ENCODE results near the gene QSOX2. TPM values are rescaled to one million over a fixed set of nuclear protein-coding genes. Genes with fewer than 3 reads are reported as not detected.

Gene QSOX2
- total RNA-seq, 3 donors from 2014 or later (not counting 1 experiment from before 2014, with no cell fraction given), result 10.8 to 16.7 (median 16.6) TPM

GRCh38 chr9:136160995-136161610 lies 84.5 kb downstream of the QSOX2 start:
- H3K27ac ChIP-seq (ENCODE audit: low read length), result no peak overlapping the region
- intact Hi-C loops (cut with micrococcal nuclease), result no loop called here
- Mint-ChIP-seq H3K9me3 (no peaks in the 10 kb centered on the region), H3K4me1 (no peaks in the 10 kb centered on the region), H3K27ac (no peak overlapping the region), H3K27me3 (ENCODE audit: low read depth in 2 of 2) (peaks cover 0 to 6% of the 10 kb centered on the region in 2 donors), H3K36me3 (no peaks in the 10 kb centered on the region), H3K4me3 (no peak overlapping the region)
- no peaks in the 10 kb centered on the region for H3K9me3 ChIP-seq (ENCODE audit: control insufficient read depth, insufficient read depth, low read length)
- no peaks in the 10 kb centered on the region for H3K27me3 ChIP-seq (ENCODE audit: control insufficient read depth, insufficient read depth, low read length)
- no peaks in the 10 kb centered on the region for H3K36me3 ChIP-seq (ENCODE audit: control insufficient read depth, insufficient read depth, low read length)
- TF ChIP-seq CTCF (IDR thresholded peaks at IDR 0.05), result no peak
- H3K4me3 ChIP-seq (ENCODE audit: low read length), result no peak overlapping the region
- ATAC-seq, result no peak
- 76% methylated on average over 10 of the region's 10 CpGs for WGBS (ENCODE audit: insufficient coverage)
- no peaks in the 10 kb centered on the region for H3K4me1 ChIP-seq (ENCODE audit: control insufficient read depth, insufficient read depth, low read length)
- no peak for DNase-seq

DNA sequence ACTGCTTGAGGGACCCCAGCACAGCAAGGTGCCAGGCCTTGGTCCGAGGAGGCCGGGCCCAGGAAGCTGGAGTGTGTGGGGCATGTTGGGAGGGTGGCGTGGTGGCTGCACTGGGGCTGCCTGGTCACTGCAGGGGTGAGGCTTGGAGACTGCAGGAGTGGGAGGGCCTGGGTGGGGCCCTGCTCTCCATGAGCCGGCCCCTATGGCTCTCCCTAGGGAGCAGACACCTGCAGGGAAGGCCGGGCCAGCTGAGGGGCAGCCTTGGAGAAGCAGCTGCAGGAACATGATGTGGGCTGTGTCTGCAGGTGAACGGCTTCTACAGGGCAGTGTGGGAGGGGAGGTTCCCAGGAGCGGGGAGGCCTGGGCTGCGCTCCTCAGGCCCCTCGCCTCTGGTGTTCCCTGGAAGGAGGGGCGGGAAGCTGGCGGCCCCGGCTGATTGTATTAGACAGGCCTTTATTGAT lies 85.2 kb downstream of the QSOX2 start:
- no peak overlapping the region for H3K4me3 Mint-ChIP-seq
- Histone ChIP-seq H3K27ac (ENCODE audit: low read length) (no peak overlapping the region), H3K36me3 (ENCODE audit: control insufficient read depth, insufficient read depth, low read length) (no peaks in the 10 kb centered on the region), H3K9me3 (ENCODE audit: control insufficient read depth, insufficient read depth, low read length) (no peaks in the 10 kb centered on the region), H3K27me3 (ENCODE audit: control insufficient read depth, insufficient read depth, low read length) (no peaks in the 10 kb centered on the region), H3K4me1 (ENCODE audit: control insufficient read depth, insufficient read depth, low read length) (no peaks in the 10 kb centered on the region), H3K4me3 (ENCODE audit: low read length) (no peak overlapping the region)
- H3K9me3 Mint-ChIP-seq, result no peaks in the 10 kb centered on the region
- no peaks in the 10 kb centered on the region for H3K36me3 Mint-ChIP-seq
- no peak overlapping the region for H3K27ac Mint-ChIP-seq
- intact Hi-C loops (cut with micrococcal nuclease), result no loop called here
- DNase-seq (no peak), ATAC-seq (no peak)
- 91% methylated on average over 12 of the region's 12 CpGs for WGBS (ENCODE audit: insufficient coverage)
- H3K4me1 Mint-ChIP-seq, result no peaks in the 10 kb centered on the region
- TF ChIP-seq CTCF (IDR thresholded peaks at IDR 0.05), result no peak
- peaks cover 0 to 6% of the 10 kb centered on the region in 2 donors for H3K27me3 Mint-ChIP-seq (ENCODE audit: low read depth in 2 of 2)

DNA sequence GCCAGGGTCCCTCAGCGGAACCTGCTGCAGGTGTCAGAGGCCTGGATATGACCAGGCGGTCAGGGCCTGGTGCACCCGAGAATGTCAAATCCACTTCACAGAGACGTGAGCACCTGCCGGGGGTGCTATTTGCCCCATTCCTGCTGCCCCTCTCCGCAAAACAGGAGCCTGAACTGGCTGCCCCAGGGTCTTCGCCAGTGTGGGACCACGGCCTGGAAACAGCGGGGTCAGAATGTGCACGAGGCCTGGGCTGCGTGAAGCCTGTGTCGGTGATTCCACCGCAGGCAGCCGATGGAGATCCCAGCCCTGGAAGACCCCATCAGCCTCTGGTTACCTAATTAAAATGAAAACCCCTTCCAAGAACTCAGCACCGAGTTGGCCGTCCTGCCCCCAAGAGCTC lies 85.8 kb downstream of the QSOX2 start:
- no peaks in the 10 kb centered on the region for H3K9me3 ChIP-seq (ENCODE audit: control insufficient read depth, insufficient read depth, low read length)
- Mint-ChIP-seq H3K4me3 (no peak overlapping the region), H3K36me3 (no peaks in the 10 kb centered on the region), H3K27me3 (ENCODE audit: low read depth in 2 of 2) (peaks cover 0 to 2% of the 10 kb centered on the region in 2 donors), H3K4me1 (no peaks in the 10 kb centered on the region), H3K9me3 (no peaks in the 10 kb centered on the region), H3K27ac (no peak overlapping the region)
- no peak for TF ChIP-seq CTCF (IDR thresholded peaks at IDR 0.05)
- no peaks in the 10 kb centered on the region for H3K27me3 ChIP-seq (ENCODE audit: control insufficient read depth, insufficient read depth, low read length)
- DNase-seq, result no peak
- H3K27ac ChIP-seq (ENCODE audit: low read length), result no peak overlapping the region
- no peak overlapping the region for H3K4me3 ChIP-seq (ENCODE audit: low read length)
- intact Hi-C loops (cut with micrococcal nuclease), result no loop called here
- H3K4me1 ChIP-seq (ENCODE audit: control insufficient read depth, insufficient read depth, low read length), result no peaks in the 10 kb centered on the region
- H3K36me3 ChIP-seq (ENCODE audit: control insufficient read depth, insufficient read depth, low read length), result no peaks in the 10 kb centered on the region
- no peak for ATAC-seq
- 91% methylated on average over 16 of the region's 16 CpGs for WGBS (ENCODE audit: insufficient coverage)
